Suppressor macrophage treated with lipopolysaccharide for 4 hours (primary cell): ENCODE data around the gene PBX4.

Experiments
- DNase-seq: peaks from one replicate; pipeline ENCODE4 v3.0.0-alpha.2; 2020

The PBX4 gene

DNA sequence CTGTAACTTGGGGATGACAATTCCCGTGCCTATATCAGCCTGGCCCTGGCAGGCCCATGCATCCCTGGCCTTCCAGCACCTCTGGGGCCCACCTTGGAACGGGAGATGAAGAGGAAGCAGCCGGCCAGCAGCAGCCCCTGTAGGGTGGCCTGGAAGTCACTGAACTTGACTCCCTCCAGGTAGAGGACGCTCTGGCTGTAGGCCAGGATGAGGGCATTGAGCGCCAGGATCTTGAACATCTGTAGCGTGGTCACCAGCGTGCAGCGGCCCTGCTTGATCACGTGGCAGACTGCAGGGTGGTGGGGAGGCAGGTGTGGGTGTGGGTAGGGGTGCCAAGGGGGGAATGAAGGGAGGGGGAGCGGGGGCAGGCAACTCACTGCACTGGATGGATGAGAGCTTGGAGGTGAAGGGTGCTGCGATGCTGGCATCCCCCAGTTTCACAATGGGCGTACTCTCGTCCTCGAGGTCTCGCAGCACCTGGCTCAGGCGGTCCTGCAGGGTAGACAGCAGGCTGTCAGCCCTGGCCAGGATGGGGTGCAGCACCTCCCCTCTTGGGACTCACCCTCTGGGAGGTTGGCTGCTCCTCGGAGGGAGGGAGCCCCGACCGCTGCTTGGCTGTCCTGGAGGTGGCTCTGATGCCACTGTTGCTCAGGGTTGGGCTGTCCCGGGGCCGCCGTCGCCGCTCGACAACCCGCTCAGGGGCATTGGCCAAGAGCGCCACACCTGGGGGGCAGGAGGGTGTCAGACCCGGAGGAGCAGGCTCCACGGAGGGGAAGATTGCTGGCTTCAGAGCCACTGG is 28.7 kb upstream of the PBX4 start:
- DNase-seq, result no peak

DNA sequence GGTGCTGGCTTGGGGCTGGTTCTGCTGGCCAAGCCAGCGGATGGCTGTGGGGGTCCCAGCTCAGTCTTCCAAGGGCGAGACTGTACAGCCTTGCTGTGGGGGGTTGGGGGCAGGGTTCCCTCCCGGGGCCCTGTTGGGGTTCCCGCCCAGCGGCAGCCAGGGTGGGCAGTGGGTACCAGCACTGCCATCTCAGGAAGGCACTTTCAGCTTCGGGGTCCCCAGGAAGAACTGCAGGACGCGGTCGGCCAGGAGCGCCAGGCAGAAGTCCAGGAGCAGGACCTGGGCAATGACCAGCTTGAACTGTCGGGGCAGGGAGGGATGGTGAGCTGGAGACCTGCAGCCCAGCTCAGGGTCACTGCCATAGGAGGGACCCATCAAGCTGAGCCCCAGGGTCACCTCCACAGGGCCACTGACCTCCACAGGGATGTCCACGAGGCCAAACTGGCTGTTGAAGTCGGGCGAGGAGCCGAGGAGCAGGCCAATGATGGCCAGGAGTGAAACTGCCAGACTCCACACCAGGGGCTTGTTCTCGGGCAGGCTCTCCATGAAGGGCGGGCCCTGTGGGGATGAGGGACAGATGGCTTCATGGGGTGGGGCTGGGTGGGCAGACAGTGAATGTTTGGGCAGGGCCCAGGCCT is 26.9 kb upstream of the PBX4 start:
- DNase-seq, result no peak

DNA sequence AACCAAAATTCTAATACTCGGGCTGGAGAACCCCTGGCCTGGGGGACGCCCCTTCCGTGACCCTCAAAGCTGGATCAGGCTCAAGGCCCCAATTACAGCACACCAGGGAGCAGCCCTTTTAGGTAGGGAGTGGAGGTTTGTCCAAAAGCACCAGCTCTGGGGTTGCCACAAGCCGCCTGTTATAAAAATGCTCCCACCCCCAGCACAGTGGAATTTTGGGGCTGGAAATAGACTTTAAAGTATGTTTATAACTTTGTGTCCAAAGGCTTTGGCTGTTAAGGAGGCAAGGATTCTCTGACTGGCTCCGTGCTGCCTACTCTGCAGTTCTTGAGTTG is 25.5 kb upstream of the PBX4 start:
- no peak for DNase-seq

DNA sequence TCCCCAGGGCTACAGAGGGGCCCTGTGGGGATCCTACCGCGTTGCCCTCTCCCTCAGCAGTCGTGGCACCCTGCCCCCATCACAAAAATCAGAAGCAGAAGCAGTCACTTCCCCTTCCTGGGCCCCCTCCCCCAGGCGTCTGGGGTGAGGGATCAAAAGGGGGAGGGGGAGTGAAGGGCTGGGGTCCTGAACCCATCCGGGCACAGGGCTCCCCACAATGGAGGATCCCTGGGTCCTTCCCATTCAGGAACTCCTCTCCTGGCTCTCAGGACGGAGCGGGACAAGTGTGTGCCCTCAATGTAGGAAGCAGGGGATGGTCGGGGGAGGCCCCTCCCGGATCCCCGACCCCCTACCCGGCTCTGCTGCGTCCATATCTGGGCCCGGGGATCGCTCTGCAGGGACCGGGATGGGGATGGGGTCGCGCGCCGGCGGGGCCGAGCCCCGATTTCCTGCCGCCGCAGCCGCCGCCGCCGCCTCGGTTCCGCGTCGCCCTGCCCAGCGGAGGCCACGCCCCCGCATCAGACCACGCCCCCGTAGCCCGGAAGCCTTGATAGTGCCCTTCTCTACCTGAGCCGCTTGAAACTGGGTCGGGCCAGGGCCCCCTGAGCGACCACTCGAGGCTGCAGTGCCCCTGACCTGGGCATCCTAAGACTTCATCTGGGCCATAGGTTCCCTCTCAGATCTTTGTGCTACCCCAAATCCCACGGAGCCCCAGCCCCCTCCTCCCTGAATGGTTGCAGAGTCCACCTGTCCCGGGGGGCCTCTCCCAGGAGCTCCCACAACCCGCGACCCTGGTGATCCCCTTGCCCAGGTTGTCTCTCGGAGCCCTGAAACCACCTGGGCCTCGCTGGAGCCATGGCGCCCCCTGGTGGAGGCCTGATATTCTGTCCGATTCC is 24.9 kb upstream of the PBX4 start, which contains the start of gene GMIP:
Gene GMIP (minus strand): TSS at position 500 of the 896 bp plus-strand sequence. CDS start 128 bp downstream, at position 372.
- peak; percentile 83 for DNase-seq

DNA sequence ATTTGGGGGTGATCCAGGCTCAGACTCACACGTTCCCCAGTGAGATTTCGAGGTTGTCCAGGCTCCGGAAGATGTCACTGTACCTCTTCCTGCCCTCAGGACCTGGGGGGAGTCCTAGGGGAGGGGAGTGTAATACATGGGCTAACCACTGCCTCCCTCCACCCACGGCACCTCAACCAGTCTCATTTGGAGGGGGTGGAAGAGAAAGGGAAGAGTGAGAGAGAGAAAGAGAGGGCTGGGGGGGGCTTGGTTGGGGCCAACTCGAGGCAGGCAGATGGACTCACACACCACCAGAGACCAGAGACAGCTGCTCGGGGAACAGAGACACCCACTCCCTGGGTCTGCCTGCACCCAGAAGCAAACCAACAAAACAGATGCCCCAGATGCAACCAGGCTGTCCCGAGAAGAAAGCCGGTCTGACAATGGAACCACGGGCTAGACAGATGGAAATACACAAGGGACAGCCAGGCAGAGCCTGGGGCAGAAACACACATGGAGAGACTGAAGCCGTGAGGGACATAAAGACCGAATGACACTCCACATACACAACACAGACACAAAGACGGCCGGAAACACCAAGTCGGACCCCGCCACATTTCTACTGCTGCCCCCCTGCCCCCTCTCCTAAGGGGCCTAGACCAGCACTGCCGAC is 24.1 kb upstream of the PBX4 start:
- peak; percentile 33 for DNase-seq

DNA sequence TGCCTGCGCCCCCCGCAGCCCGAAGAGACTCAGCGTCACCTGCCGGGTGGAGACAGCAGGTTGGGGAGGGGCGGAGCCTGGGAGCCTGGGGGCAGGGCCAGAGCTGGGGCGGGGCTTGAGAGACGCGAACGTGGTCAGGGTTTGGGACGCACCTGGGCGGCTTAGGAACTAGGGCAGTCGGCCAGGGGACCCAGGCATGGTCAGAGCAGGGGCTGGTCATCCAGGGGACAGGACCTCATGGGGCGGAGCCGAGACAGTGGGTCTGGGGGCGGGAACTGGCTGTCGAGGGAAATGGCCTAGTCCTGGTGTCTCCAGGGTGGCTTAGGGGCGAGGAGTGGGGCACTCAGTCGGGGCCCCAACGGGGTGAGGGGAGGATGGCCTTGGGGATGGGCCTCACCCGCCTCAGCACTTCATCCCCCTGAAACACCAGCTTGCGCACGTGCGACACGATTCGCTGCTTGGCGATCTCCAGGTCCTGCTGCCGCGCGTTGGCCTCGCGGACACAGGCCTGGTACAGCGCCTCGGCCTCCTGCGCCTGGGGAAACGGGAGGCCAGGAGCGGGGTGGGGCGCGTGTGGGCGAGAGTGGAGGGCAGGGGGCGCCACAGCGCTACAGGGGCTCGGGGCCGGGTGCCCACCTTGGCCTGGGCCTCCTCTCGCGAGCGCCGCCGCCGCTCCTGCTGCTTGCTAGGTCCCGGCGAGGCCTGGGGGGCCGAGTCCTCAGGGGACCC is 19.2 kb upstream of the PBX4 start:
- no peak for DNase-seq

DNA sequence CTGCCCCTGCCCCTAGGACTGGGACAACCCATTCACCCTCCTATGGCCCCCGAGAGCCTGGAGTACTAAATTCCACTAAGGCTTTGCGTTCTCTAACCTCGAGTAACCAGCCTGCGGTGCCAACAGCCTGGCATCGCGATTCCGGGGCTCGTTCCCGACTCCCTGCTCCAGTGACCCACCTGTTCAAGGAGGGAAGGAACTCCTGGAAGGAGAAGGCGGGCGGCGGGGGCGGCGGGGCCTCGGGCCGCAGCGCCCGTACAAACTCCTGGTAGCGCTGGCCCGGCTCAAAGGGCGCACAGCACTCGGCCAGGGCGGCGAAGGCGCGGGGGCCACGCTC is 18.7 kb upstream of the PBX4 start:
- DNase-seq, result no peak

DNA sequence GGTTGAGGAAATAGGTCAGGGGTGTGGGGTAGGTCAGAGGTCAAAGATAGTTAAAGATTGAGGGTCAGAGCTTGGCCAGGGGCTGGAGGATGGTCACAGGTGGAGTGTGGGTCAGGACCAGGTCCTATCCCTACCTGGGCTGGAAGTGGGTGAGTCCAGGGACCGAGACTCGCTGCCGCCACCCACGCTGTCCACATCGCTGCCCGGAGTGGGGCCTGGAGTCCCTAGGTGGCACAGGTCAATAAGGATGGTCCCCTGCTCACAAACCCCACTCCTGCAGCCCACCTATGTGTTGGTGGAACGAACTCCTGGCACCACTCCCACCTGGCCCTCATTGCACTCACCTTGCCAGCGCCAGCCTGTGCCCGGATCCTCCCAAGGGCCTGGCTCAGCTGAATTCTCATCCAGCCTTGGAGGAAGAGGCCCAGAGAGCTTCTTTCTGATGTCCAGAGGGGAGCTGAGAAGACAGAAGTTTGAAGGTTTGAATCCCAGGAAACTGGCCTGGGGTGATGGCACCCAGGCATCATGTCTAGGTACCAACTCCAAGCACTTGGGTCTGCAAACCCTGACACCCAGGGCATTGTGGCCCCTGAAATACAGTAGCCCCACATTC is 18.2 kb upstream of the PBX4 start:
- no peak for DNase-seq

DNA sequence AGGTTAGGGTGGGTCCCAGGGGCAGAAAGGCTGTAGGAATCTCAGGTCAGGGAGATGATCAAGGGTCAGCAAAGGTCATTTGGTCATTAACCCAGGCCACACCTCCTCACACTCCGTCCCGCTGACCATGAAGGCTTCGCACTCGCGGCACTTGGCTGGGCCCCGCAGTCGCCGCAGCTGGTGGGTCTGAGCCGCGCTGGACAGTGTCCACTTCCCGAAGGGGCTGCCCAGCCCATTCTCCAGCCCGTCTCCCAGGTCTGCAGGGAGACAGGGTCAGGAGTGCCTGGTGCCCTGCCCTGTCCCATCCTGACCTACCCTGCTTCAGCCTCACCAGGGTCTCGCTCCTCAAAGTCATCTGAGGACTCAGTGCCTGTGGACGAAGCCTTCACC is 16.8 kb upstream of the PBX4 start:
- no peak for DNase-seq

DNA sequence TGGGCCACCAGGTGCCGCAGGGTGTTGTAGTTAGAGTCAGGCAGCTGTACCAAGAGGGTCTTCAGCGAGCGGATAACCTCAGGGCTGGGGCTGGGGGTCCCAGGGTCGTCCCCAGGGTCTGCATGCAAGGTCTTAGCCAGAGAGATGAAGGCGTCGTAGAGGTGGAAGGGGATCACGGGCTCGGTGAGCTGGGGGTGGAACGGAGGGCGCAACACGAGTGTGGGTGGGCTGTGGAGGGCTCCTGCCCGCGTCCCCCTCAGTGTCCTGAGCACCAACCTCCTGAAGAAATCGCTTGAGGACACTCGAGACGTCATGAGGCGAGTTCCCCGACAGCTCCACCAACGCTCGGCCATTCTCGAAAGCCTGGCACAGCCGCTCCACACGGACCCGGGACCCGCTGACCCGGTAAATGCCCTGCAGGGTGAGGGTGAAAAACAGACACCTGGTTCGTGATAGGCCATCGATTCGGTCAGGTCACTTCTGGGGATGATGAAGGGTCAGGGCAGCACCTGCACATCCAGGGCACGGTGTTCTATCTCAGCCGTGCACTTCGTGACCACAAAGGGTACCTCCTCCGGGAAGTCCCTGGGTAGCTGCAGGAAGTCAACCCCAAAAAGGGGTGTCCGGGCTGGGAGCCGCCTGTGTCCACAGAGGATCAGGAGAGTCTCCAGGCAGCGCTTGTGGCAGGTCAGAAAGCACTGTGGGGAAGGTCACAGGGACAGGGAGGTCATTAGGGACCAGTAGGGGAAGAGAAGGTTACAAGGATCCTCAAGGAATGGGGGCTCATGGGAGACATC is 16.2 kb upstream of the PBX4 start:
- DNase-seq, result no peak

DNA sequence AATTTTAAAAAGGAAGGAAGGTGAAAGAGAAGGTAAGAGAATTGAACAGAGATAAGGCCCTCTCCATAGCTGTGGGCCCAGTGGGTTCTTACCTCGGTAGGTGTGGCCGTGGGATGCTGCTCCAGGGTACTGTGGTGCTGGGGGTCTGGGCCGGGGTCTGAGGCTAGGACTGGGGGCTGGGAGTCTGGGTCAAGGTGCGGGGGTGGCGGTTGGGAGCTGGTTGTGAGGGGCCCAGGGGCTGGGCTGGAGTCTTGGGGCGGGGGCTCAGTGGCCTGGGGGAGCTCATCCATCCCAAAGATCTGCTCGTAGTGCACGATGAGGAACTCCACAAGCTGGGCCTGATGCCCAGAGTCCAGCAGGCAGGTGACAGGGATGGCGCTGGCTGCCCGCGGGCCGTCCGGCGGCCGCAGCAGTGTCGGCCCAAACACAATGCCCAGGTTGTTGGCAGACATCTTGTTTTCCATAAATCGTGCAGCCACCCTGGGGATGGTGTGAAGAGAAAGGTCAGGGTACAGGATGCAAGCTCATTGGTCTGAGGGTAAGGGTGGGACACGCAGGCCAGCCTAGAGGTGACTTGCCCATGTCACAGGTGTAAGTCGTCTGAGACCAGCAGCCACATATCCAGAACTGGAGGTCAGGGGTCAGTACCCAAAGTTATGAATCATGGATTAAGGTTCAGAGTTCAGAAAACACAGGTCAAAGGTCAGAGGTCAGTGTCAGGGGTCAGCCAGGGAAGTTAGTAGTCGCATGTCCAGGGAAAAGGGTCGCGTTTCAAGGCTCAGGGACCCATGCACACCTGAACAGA is 15.4 kb upstream of the PBX4 start:
- DNase-seq, result no peak

DNA sequence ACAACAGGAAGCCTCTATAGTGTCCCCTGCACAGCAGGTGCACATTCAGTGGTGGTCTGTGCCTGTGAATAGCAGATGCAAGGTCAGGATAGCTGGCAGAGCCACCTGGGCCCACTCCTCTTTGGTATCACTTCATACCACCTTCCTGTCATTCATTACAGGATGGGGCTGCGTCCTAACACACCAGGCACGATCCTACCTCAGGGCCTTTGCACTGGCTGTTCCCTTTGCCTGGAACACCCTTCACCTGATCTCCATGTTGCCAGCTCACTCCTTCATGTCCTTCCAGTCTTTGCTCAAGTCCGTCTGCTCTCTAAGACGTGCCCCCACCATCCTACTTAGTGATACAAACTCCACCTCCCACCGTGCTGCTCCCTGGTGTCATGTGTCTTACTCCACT is 14.2 kb upstream of the PBX4 start:
- DNase-seq, result no peak

DNA sequence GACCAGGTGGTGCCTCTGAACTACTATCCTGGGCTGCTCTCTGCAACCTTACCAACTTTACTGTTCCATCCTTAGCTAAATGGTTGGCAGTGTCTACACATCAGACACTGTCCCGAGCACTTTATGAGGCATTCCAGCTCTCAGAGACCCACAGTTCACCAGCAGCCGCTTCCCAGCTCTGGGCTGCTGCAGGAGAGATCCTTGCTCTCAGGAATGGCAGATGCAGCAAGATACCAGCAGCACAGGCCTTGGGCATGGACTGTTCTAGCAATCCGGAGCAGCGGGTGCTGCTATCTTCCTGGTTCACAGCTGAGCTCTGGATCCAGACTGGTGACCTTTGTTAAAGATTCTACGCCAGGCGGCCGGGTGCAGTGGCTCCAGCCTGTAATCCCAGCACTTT is 12.9 kb upstream of the PBX4 start:
- DNase-seq, result no peak

DNA sequence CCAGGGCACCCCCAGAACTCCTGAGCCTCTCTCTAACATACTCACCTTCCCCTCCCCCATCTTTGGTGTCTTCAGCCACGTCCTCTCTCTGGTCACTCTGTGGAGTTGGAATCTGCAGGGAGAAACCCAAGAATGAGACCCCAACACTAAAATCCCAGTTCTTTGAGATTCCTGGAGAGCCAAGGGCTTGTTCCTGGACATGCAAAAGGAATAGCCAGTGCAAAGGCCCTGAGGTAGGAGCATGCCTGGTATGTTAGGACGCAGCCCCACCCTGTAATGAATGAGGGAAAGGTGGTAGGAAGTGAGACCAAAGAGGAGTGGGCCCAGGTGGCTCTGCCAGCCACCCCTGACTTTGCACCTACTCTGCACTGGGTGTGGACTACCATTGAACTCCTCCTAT is 11.9 kb upstream of the PBX4 start:
- no peak for DNase-seq

DNA sequence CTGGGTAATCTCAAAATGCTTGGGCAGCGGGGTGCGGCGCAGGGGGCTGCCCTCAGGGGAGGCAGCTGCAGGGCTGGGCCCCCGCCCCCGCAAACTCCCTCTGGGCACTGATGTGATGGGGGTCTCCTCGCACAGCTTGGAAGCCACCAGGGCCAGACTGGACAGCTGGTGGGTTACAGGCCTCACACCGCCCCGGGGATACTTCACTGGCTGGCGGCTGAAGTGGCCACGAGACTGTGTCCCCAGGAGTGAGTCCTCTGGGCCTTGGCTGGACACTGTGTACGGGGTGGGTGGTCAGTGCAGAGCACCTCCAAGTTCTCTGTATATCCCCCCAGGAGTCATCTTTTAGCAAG is 11.6 kb upstream of the PBX4 start:
- no peak for DNase-seq

DNA sequence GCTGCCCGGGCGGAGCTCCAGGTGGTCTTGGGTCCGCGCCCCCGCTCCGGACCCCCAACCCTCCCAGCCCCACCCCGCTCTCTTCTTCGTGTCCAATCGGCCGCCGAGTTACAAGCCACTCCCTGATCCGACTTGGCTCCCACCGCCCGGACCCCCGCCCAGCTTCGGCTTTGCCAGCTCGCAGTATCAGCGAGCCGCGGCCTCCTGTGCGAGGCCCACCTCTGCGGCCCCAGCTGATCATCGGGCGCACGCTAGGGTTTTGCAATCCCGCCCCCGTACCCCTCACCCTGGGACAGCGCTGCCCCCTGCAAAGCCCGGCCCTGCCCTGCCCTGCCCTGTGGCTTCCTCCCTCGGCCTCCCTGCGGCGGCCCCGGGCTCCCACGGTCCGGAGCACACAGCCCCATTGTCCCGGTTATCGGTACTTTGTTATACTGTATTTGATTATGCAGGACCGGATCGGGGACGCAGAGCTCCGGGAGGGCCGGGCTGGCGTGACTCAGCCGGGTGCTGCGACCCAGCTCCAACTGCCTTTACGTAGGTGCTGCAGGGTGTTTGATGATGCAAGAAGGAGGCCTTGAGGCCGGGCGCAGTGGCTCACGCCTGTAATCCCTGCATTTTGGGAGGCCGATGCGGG is 10.1 kb upstream of the PBX4 start:
- peak; percentile 70 for DNase-seq

DNA sequence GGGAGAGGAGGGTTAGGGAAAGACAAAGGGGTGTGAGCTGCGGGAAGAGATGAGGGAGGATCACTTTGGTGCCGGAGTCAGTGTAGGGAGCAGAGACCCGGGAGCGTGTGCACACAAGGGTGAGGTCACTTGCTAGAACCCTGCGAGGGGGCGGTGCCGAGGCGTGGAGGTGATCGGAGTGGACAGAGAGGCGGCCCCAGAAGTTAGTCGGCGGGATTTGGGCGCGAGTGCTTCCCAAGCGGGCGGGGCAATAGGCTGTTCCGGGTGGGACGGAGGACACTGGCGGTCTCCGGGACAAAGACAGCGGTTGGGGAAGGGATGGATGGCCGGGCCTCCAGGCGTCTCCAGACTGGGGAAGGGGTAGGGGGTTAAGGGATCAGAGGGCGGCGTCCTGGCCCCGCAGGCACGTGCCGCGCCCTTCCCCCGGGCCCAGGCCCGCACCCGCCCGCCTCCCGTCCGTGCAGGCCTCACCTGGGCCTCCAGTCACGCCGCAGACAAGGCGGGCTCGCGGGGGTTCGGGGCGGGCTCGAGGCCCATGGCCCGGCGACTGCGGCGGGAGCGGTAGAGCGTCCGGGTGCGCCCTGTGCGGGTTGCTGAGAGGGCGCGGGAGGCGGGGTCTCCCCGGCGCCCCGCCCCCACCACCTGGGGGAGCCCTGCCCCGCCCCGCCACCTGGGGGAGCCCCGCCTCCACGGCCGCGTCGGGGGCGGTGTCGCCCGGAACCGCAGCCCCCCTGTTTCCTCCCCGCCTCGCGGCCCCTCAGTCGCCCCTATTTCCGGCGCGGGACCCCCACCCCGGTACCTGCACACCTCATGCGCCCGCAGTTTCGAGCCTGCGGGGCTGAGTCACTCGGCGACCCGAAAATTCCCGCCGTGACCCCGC is 9.4 kb upstream of the PBX4 start, which contains the start of gene LPAR2:
Gene LPAR2 (minus strand): TSS at position 600 of the 880 bp plus-strand sequence. CDS start 945 bp downstream, outside the sequence.
- peak; percentile 25 for DNase-seq
